Upper lobe of left lung (tissue), 6 donors: ENCODE measurements around the gene CMTM8. TPM values are rescaled to one million over a fixed set of nuclear protein-coding genes. Genes with fewer than 3 reads are reported as not detected.

Source experiments
- ATAC-seq, 2 donors: fragments of 200-7000 bp; cut with Tn5 transposase; one replicate each; pipeline ENCODE4 v1.9.1; 2022; ENCODE audit warnings: mild to moderate bottlenecking in 2 of 2, moderate library complexity in 2 of 2; ENCODE audit not compliant: low FRiP score in 2 of 2
- DNase-seq, 2 donors: peaks; one replicate each; pipeline ENCODE4 v3.0.0-alpha.2; 2019 to 2020
- H3K27ac ChIP-seq, 4 donors: fragments of 200-600 bp; sonication (generic); one replicate each; pipeline ENCODE4 v1.5.1; 2016 to 2019
- H3K27me3 ChIP-seq, 4 donors: fragments of 200-600 bp; sonication (generic); one replicate each; pipeline ENCODE4 v1.5.1; 2017 to 2019
- H3K36me3 ChIP-seq, 4 donors: fragments of 200-600 bp; sonication (generic); one replicate each; pipeline ENCODE4 v1.5.1; 2016 to 2019
- H3K4me1 ChIP-seq, 4 donors: fragments of 200-600 bp; sonication (generic); one replicate each; pipeline ENCODE4 v1.5.1; 2018 to 2019
- H3K4me3 ChIP-seq, 4 donors: fragments of 200-600 bp; sonication (generic); one replicate each; pipeline ENCODE4 v1.5.1; 2017 to 2019; ENCODE audit warnings: mild to moderate bottlenecking in 2 of 4, moderate library complexity in 1 of 4
- H3K9me3 ChIP-seq, 4 donors: fragments of 200-600 bp; sonication (generic); one replicate each; pipeline ENCODE4 v1.5.1; 2018 to 2019
- CTCF ChIP-seq, 6 experiments: fragments of 450-650 bp in 4 of 6; fragments of 200-600 bp in 2 of 6; sonication (generic) in 2 of 6; IDR thresholded peaks; one replicate each; pipeline ENCODE4 v1.5.1; 2016 to 2019; ENCODE audit warnings: antibody characterized with exemption in 6 of 6
- EP300 ChIP-seq, 4 donors: sonication (generic); formaldehyde crosslinking; IDR thresholded peaks; one replicate each; pipeline ENCODE4 v1.5.1; 2017; ENCODE audit warnings: antibody characterized with exemption in 4 of 4, control low read depth in 2 of 4
- POLR2A ChIP-seq, 4 donors: fragments of 450-650 bp; IDR thresholded peaks; one replicate each; pipeline ENCODE4 v1.5.1; 2016 to 2017; ENCODE audit warnings: antibody characterized with exemption in 4 of 4, mild to moderate bottlenecking in 2 of 4
- POLR2AphosphoS5 ChIP-seq, 2 donors: sonication (generic); formaldehyde crosslinking; IDR thresholded peaks; one replicate each; pipeline ENCODE4 v1.5.1; 2017; ENCODE audit warnings: antibody characterized with exemption in 2 of 2
- WGBS, 2 donors: methylation state at CpG; one replicate each; pipeline ENCODE4 v1.1.5; 2017 to 2018; 5-methylcytosine and 5-hydroxymethylcytosine counted together
- total RNA-seq, 6 donors: library from RNA; depleted of rRNA in 4 of 6; stranded (reverse); fragments of >200 nt in 4 of 6; gene quantifications; one replicate each; pipeline versions ENCODE4 v1.1.0 to v1.2.1, GENCODE V29; 2016 to 2021
- donor health status: DM: no; HTN: no; CAD: no; lungs with moderate emphysema.
- donor health status: DM: no; HTN: yes; CAD: no; lungs with severe emphysema.

The CMTM8 gene
- total RNA-seq, 6 donors from 2014 or later, result 10.5 to 28.9 (median 19.6) TPM

- H3K27me3 ChIP-seq, result no peaks in the 10 kb centered on the region
- peaks cover 18 to 26% (median 22%) of the 10 kb centered on the region in 4 donors for H3K4me1 ChIP-seq
- peak overlapping the region in 1 of 4 donors; percentile 65 for H3K27ac ChIP-seq
- DNase-seq (no peak), ATAC-seq (no peak)
- 81 to 92% methylated on average over 1 of the region's 1 CpG for WGBS, 2 donors
- H3K36me3 ChIP-seq, result no peaks in the 10 kb centered on the region
- H3K4me3 ChIP-seq, result no peak overlapping the region
- no peaks in the 10 kb centered on the region for H3K9me3 ChIP-seq
- no peak for TF ChIP-seq POLR2AphosphoS5 (IDR thresholded peaks at IDR 0.05)
- TF ChIP-seq CTCF (IDR thresholded peaks at IDR 0.05), result no peak
- no peak for TF ChIP-seq EP300 (IDR thresholded peaks at IDR 0.05)
These were observed 36.0 kb upstream of the CMTM8 start for GRCh38 chr3:32202496-32202895.

DNA sequence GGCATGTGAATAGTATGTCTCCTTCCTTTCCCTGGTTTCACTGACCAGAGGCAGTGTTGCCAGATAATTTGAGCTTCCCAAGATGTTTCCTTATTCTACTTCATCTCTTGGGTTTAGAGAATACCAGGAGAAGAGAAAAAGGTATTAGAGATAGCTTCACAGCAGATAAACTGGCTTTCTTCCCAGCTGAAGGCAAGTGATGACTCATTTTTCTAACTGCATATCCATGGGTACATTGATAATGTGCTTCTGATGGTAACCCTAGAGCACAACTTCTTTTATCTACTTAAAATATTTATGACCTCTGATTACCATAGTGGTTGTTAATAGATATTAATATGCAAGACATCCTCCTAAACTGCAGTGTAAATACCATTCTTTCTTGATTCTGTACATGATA, 34.6 kb upstream of the CMTM8 start:
- no peaks in the 10 kb centered on the region for H3K27me3 ChIP-seq
- peaks cover 18 to 26% (median 22%) of the 10 kb centered on the region in 4 donors for H3K4me1 ChIP-seq
- H3K9me3 ChIP-seq, result no peaks in the 10 kb centered on the region
- no peak overlapping the region for H3K4me3 ChIP-seq
- TF ChIP-seq POLR2A (IDR thresholded peaks at IDR 0.05) (no peak), POLR2AphosphoS5 (IDR thresholded peaks at IDR 0.05) (no peak), CTCF (IDR thresholded peaks at IDR 0.05) (no peak), EP300 (IDR thresholded peaks at IDR 0.05) (no peak)
- no peak overlapping the region for H3K27ac ChIP-seq
- H3K36me3 ChIP-seq, result no peaks in the 10 kb centered on the region
- ATAC-seq (no peak), DNase-seq (no peak)

- no peak for TF ChIP-seq CTCF (IDR thresholded peaks at IDR 0.05)
- TF ChIP-seq EP300 (IDR thresholded peaks at IDR 0.05), result no peak
- TF ChIP-seq POLR2A (IDR thresholded peaks at IDR 0.05), result no peak
- TF ChIP-seq POLR2AphosphoS5 (IDR thresholded peaks at IDR 0.05), result no peak
- no peak for DNase-seq
- Histone ChIP-seq H3K9me3 (no peaks in the 10 kb centered on the region), H3K4me3 (no peak overlapping the region), H3K4me1 (no peaks in the 10 kb centered on the region), H3K36me3 (no peaks in the 10 kb centered on the region), H3K27me3 (no peaks in the 10 kb centered on the region), H3K27ac (no peak overlapping the region)
- ATAC-seq, result no peak
- 77 to 80% methylated on average over 4 of the region's 4 CpGs for WGBS, 2 donors
These were observed 30.0 kb upstream of the CMTM8 start for GRCh38 chr3:32208447-32208846.

DNA sequence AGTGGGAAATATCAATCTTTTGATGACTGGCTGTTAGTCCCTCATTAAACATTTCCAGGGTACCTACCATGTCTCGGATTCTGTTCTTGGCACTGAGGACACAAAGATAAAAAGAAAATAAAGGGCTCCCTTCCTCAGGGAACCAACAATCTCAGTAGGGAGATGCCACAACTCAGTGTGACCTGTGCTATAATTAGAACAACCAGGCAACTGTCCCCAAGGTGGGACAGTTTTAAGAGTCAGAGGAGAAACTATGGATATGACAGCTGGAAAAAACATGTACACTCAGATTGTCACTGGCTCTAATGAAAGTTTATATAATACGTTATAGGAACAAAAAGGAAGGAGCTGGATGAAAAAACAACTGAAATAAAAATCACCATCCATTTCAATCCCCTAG, 23.3 kb upstream of the CMTM8 start:
- Histone ChIP-seq H3K4me3 (no peak overlapping the region), H3K9me3 (peaks cover 0 to 6% (median 3%) of the 10 kb centered on the region in 4 donors), H3K27me3 (no peaks in the 10 kb centered on the region), H3K4me1 (no peaks in the 10 kb centered on the region), H3K27ac (no peak overlapping the region), H3K36me3 (no peaks in the 10 kb centered on the region)
- ATAC-seq (no peak), DNase-seq (no peak)
- TF ChIP-seq POLR2A (IDR thresholded peaks at IDR 0.05) (no peak), POLR2AphosphoS5 (IDR thresholded peaks at IDR 0.05) (no peak), EP300 (IDR thresholded peaks at IDR 0.05) (no peak), CTCF (IDR thresholded peaks at IDR 0.05) (no peak)
- 90 to 93% methylated on average over 2 of the region's 2 CpGs for WGBS, 2 donors

- ATAC-seq (no peak), DNase-seq (no peak)
- peaks cover 0 to 6% (median 3%) of the 10 kb centered on the region in 4 donors for H3K9me3 ChIP-seq
- H3K36me3 ChIP-seq, result no peaks in the 10 kb centered on the region
- no peak for TF ChIP-seq POLR2A (IDR thresholded peaks at IDR 0.05)
- TF ChIP-seq CTCF (IDR thresholded peaks at IDR 0.05), result no peak
- no peak for TF ChIP-seq POLR2AphosphoS5 (IDR thresholded peaks at IDR 0.05)
- no peak for TF ChIP-seq EP300 (IDR thresholded peaks at IDR 0.05)
- H3K4me3 ChIP-seq, result no peak overlapping the region
- no peaks in the 10 kb centered on the region for H3K4me1 ChIP-seq
- H3K27ac ChIP-seq, result no peak overlapping the region
- WGBS, 2 donors, result 63 to 65% methylated on average over 10 of the region's 10 CpGs
- H3K27me3 ChIP-seq, result no peaks in the 10 kb centered on the region
These were observed 22.2 kb upstream of the CMTM8 start for GRCh38 chr3:32216172-32216783.
